HCT116 (cell line): Measurements from ENCODE around the gene SMIM45.

Experiments used
- ATAC-seq: fragments of 200-7000 bp; cut with Tn5 transposase; 2 replicates; pipeline ENCODE4 v1.9.1; 2020; ENCODE audit warnings: mild to moderate bottlenecking, moderate library complexity
- BruUV-seq: library from RNA; stranded (reverse); fragments of 400-500 nt; replicated peaks from 2 replicates; lab custom pipeline; 2021; lab: Mats Ljungman, UMichigan
- CTCF ChIA-PET: fragments of 300-600 bp; sonication (Branson Sonifier 250); formaldehyde crosslinking; loops from one replicate; lab custom pipeline; 2021; ENCODE audit warnings: antibody characterized with exemption; lab: Charles Lee
- POLR2A ChIA-PET: fragments of 300-600, 350-600 bp; sonication (Branson Sonifier 250); formaldehyde crosslinking; loops from one replicate; lab custom pipeline; 2021; ENCODE audit warnings: antibody characterized with exemption; lab: Charles Lee
- RAD21 ChIA-PET, 2 experiments: fragments of 300-600 bp; sonication (Branson Sonifier 250); formaldehyde crosslinking; loops; one replicate each; lab custom pipeline; 2023; ENCODE audit warnings: low total read pairs in 2 of 2; ENCODE audit not compliant: uncharacterized antibody in 2 of 2, unreplicated experiment in 2 of 2, low non-redundant PET in 1 of 2; lab: Charles Lee
- DNase-seq: peaks from one replicate; pipeline ENCODE4 v3.0.0-alpha.2; 2010; ENCODE audit warnings: low read depth, low spot score
- H2AFZ ChIP-seq: fragments of 200-600 bp; shearing (Covaris generic), sonication (generic); 2 replicates; pipeline ENCODE4 v1.6.1; 2017; ENCODE audit warnings: low read depth, mixed run types, mixed read lengths, antibody characterized with exemption, low read length; ENCODE audit not compliant: poor library complexity, severe bottlenecking
- H3K27ac ChIP-seq: 2 replicates; pipeline ENCODE4 v1.5.1; 2012; ENCODE audit warnings: low read depth, low read length
- H3K27me3 ChIP-seq: fragments of 200-600 bp; sonication (generic); 2 replicates; pipeline ENCODE4 v1.6.1; 2016; ENCODE audit warnings: mixed run types, low read length, mixed read lengths; ENCODE audit not compliant: insufficient read depth
- H3K36me3 ChIP-seq, 2 experiments: fragments of 200-500 bp in 1 of 2; fragments of 200-600 bp in 1 of 2; sonication (Bioruptor generic) in 1 of 2; sonication (generic) in 1 of 2; 2 replicates each; pipeline versions ENCODE4 v1.5.1 to v1.6.1; 2014 to 2016; ENCODE audit warnings: low read length in 2 of 2, inconsistent platforms in 1 of 2, mixed read lengths in 1 of 2, mixed run types in 1 of 2; ENCODE audit not compliant: insufficient read depth in 2 of 2, control insufficient read depth in 1 of 2
- H3K4me1 ChIP-seq, 2 experiments: fragments of 200-600 bp in 1 of 2; sonication (generic) in 1 of 2; 2 replicates each; pipeline versions ENCODE4 v1.5.1 to v1.6.1; 2012 to 2017; ENCODE audit warnings: low read length in 2 of 2, inconsistent platforms in 1 of 2, mild to moderate bottlenecking in 1 of 2, mixed read lengths in 1 of 2, mixed run types in 1 of 2, moderate library complexity in 1 of 2; ENCODE audit not compliant: insufficient read depth in 2 of 2, control insufficient read depth in 1 of 2
- H3K4me2 ChIP-seq: fragments of 200-600 bp; sonication (generic); 2 replicates; pipeline ENCODE4 v1.6.1; 2017; ENCODE audit warnings: mixed run types, low read length, mixed read lengths
- H3K4me3 ChIP-seq, 2 experiments: fragments of 200-600 bp in 1 of 2; sonication (generic) in 1 of 2; replicated peaks in 1 of 2; 2 replicates each; pipeline ENCODE4 v1.5.1; 2011 to 2016; ENCODE audit warnings: low read length in 2 of 2, control low read depth in 1 of 2, low read depth in 1 of 2, mild to moderate bottlenecking in 1 of 2, mixed read lengths in 1 of 2, mixed run types in 1 of 2
- H3K79me2 ChIP-seq: fragments of 200-600 bp; sonication (generic); 2 replicates; pipeline ENCODE4 v1.6.1; 2017; ENCODE audit warnings: mild to moderate bottlenecking, mixed run types, low read length, moderate library complexity, mixed read lengths; ENCODE audit not compliant: insufficient read depth
- H3K9ac ChIP-seq: fragments of 200-600 bp; sonication (generic); 2 replicates; pipeline ENCODE4 v1.6.1; 2016; ENCODE audit warnings: low read length, mixed read lengths
- H3K9me2 ChIP-seq: fragments of 200-600 bp; sonication (generic), shearing (Covaris generic); 2 replicates; pipeline ENCODE4 v1.6.1; 2017; ENCODE audit warnings: mixed run types, mild to moderate bottlenecking, moderate library complexity; ENCODE audit not compliant: insufficient read depth
- H3K9me3 ChIP-seq, 2 experiments: fragments of 200-500 bp in 1 of 2; fragments of 200-600 bp in 1 of 2; sonication (Bioruptor generic) in 1 of 2; sonication (generic) in 1 of 2; 2 replicates each; pipeline ENCODE4 v1.6.1; 2014 to 2017; ENCODE audit warnings: low read length in 2 of 2, mixed read lengths in 2 of 2, inconsistent platforms in 1 of 2, low read depth in 1 of 2, mild to moderate bottlenecking in 1 of 2, mixed run types in 1 of 2, moderate library complexity in 1 of 2; ENCODE audit not compliant: control insufficient read depth in 1 of 2, insufficient read depth in 1 of 2
- H4K20me1 ChIP-seq: fragments of 200-600 bp; sonication (generic), shearing (Covaris generic); 2 replicates; pipeline ENCODE4 v1.6.1; 2017; ENCODE audit warnings: mixed run types, mild to moderate bottlenecking, moderate library complexity; ENCODE audit not compliant: insufficient read depth
- FOSL1 ChIP-seq: IDR thresholded peaks from 2 replicates; pipeline ENCODE4 v1.6.1; 2012; ENCODE audit warnings: low read depth
- SRF ChIP-seq: IDR thresholded peaks from 2 replicates; pipeline ENCODE4 v1.6.1; 2012; ENCODE audit warnings: low read depth
- TCF7L2 ChIP-seq: IDR thresholded peaks from 2 replicates; pipeline ENCODE4 v1.7.0; 2011; ENCODE audit warnings: borderline replicate concordance, inconsistent platforms; ENCODE audit not compliant: insufficient read depth, insufficient read length; ENCODE audit errors: extremely low read depth
- intact Hi-C: fragments of 100-400 bp; cut with micrococcal nuclease; formaldehyde crosslinking; loops from 2 replicates; pipeline ENCODE4 v1.10.0; 2022

The SMIM45 gene

DNA sequence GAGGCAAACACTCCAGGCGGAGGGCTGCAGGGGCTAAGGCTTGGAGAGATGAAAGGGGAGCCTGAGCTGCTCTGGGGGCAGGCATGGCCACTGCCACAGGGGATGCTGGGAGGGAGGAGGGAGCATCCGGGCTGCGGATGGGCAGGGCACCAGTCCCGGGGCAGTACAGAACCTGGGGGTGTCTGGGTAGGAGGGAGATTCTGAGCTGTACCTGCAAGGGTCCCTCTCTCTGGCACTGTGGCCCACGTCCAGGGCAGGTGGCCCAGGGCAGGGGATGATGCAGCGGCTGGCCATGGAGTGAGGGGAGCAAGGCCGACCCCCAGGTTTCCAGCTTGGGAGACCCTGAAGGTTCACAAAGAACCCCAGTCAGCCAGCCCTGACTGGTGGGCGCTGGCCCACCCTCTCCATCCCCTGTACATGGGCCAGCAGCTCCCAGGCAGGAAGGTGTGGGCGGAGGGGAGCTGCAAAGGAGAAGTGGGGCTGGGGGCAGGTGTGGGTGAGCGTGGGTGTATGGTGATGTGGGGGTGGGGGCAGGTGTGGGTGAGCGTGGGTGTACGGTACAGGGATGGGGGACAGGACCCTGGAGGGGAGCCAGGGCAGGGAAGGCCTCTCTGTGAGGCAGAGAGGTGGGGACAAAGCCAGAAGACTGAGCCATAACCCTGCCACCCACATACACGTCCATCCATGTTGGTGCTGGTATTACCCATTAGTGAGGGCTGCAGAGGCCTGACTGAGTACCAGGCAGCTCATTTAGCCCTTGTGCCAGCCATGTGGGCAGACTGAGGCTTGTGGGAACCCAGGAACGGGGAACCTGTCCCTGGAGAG lies 23.1 kb upstream of the SMIM45 start:
- BruUV-seq: no TSS peak
- ATAC-seq (peak; percentile 13; the same call in 1 of the 2 replicates), DNase-seq (no peak)
- Histone ChIP-seq H3K9ac (no peak overlapping the region), H3K9me3 (no peaks in the 10 kb centered on the region), H3K27me3 (no peaks in the 10 kb centered on the region), H2AFZ (no peak overlapping the region), H3K79me2 (no peaks in the 10 kb centered on the region), H3K4me1 (peaks cover 2 to 7% of the 10 kb centered on the region in 2 experiments; a peak in 1 of 4 replicates), H3K27ac (no peak overlapping the region), H3K4me3 (no peak overlapping the region), H3K4me2 (no peak overlapping the region), H4K20me1 (no peaks in the 10 kb centered on the region), H3K9me2 (no peaks in the 10 kb centered on the region), H3K36me3 (no peaks in the 10 kb centered on the region)
- intact Hi-C loops: no loop called here
- ChIA-PET RAD21 (no interaction called here), POLR2A (no interaction called here), CTCF (no interaction called here)
- no peak for TF ChIP-seq TCF7L2

DNA sequence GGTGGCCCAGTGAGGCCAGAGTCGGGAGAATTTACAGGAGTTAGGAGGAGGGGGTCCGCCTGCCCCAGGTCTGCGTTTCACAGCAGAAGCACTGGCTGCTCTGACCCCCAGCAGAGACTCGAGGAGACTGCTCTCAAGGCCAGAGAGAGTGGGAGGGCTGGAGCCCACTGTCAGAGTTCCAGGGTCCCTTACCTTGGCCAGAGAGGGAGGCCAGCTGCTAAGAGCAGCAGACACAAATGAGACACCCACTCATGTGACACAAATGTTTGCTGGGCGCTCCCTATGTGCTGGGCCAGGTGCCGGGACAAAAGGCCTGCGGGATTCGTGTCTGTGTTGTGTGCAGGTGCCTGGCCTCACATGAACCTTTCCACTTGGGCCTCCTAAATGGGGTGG lies 22.5 kb upstream of the SMIM45 start:
- no peaks in the 10 kb centered on the region for H3K79me2 ChIP-seq
- no peaks in the 10 kb centered on the region for H4K20me1 ChIP-seq
- intact Hi-C loops: no loop called here
- no peaks in the 10 kb centered on the region for H3K9me2 ChIP-seq
- H3K36me3 ChIP-seq: no peaks in the 10 kb centered on the region
- no peak overlapping the region for H3K4me3 ChIP-seq
- no peaks in the 10 kb centered on the region for H3K9me3 ChIP-seq
- ATAC-seq: no peak
- no peak for DNase-seq
- H2AFZ ChIP-seq: no peak overlapping the region
- TF ChIP-seq SRF (no peak), FOSL1 (no peak)
- no peak overlapping the region for H3K4me2 ChIP-seq
- RAD21 ChIA-PET: no interaction called here
- peaks cover 2 to 7% of the 10 kb centered on the region in 2 experiments; a peak in 1 of 4 replicates for H3K4me1 ChIP-seq
- CTCF ChIA-PET: no interaction called here
- no peaks in the 10 kb centered on the region for H3K27me3 ChIP-seq
- POLR2A ChIA-PET: no interaction called here
- H3K27ac ChIP-seq: no peak overlapping the region
- H3K9ac ChIP-seq: no peak overlapping the region
- no TSS peak for BruUV-seq
